Right ventricle myocardium inferior (tissue), 1 donor: ENCODE data around the gene AGRP. TPM values are rescaled to one million over a fixed set of nuclear protein-coding genes. Genes with fewer than 3 reads are reported as not detected.

Source experiments
- ATAC-seq: fragments of 200-7000 bp; cut with Tn5 transposase; one replicate; pipeline ENCODE4 v1.9.1; 2020; ENCODE audit warnings: mild to moderate bottlenecking, moderate library complexity
- DNase-seq: peaks from one replicate; pipeline ENCODE4 v3.0.0; 2021; ENCODE audit errors: missing footprints
- intact Hi-C: fragments of 100-400 bp; cut with DNase I; formaldehyde crosslinking; loops from one replicate; pipeline ENCODE4 v1.11.0; 2022
- total RNA-seq: library from RNA; stranded (reverse); fragmentation: NEBNext Ultra II Directional; extraction: Animal tissue kit (Norgen Biotek cat#: 25700); gene quantifications from one replicate; pipeline ENCODE4 v1.2.1, GENCODE V29; 2021
- donor health status: DM: no; HTN: yes; CAD: no; lungs with severe emphysema.

Gene AGRP
- total RNA-seq, 1 donor from 2014 or later: not detected

DNA sequence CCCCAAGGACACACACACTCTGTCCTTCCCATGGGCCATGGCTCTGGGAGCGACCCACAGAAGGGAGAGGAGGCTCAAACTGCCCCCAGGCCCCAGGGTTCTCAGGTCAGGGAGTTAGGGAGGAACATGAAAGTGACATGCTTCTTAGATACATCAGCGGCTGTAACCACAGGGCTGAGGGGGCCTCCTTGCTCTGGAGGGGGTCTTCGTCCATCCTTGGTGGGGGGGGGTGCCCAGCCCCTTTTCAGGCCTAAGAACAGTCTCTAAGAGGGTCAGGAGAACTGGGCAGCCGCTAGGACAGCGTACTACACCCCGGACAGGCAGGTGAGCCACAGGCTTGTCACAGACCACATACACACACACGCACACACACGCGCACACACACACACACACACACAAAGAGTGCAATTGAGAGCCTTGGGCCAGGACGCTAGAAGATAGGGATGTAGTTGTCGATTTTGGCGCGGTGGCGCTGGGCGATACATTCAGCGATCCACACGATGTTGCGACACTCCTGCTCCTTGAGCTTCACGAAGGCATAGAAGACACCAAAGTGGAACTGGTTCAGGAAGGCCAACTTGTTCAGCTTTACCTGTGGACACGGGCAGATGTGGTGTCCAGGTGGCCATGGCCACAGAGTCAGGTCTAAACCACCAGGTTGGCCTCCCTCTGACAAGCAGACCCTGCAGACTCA is 45.1 kb downstream of the AGRP start:
- intact Hi-C loops: no loop called here
- ATAC-seq (no peak), DNase-seq (no peak)

DNA sequence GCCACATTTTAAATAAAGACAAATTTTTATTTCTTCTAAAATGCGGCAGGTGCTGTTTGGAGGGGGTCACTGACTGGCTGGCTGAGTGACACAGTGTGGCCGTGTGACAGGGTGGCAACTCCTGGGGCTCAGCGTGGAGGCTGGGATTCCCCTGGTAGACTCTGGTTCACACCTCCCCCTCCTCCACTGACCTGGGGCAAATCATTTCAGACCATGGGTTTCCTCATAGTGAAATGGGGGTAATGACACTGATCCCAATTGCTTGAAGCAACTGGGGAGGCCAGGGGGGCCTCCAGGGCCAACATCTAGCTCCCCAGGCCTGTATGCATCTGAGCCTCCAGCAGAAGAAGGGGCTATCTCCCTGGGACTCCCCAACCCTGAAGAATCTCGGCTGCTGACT is 45.8 kb downstream of the AGRP start:
- intact Hi-C loops: no loop called here
- ATAC-seq: no peak
- DNase-seq: no peak

DNA sequence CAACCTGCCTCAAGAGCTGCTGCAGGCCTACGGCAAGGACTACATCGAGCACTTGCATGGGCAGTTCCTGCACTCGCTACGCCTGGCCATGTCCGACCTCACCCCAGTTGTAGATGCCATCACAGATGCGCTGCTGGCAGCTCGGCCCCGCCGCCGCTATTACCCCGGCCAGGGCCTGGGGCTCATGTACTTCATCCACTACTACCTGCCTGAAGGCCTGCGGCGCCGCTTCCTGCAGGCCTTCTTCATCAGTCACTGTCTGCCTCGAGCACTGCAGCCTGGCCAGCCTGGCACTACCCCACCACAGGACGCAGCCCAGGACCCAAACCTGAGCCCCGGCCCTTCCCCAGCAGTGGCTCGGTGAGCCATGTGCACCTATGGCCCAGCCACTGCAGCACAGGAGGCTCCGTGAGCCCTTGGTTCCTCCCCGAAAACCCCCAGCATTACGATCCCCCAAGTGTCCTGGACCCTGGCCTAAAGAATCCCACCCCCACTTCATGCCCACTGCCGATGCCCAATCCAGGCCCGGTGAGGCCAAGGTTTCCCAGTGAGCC is 46.6 kb downstream of the AGRP start:
- intact Hi-C loops: no loop called here
- no peak for ATAC-seq

DNA sequence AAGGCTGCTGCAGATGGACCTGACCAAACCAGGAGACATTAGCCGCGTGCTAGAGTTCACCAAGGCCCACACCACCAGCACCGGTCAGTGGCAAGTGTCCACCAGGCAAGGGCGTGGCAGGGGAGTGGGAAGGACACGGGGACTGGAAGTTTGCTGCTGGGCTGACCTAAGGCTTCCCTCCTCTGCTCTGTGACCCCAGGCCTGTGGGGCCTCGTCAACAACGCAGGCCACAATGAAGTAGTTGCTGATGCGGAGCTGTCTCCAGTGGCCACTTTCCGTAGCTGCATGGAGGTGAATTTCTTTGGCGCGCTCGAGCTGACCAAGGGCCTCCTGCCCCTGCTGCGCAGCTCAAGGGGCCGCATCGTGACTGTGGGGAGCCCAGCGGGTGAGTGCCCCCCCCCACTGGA is 47.6 kb downstream of the AGRP start:
- no peak for DNase-seq
- no peak for ATAC-seq
- intact Hi-C loops: no loop called here

More for the DNA sequence above, 46.6 kb downstream of the AGRP start:
- no peak for DNase-seq

DNA sequence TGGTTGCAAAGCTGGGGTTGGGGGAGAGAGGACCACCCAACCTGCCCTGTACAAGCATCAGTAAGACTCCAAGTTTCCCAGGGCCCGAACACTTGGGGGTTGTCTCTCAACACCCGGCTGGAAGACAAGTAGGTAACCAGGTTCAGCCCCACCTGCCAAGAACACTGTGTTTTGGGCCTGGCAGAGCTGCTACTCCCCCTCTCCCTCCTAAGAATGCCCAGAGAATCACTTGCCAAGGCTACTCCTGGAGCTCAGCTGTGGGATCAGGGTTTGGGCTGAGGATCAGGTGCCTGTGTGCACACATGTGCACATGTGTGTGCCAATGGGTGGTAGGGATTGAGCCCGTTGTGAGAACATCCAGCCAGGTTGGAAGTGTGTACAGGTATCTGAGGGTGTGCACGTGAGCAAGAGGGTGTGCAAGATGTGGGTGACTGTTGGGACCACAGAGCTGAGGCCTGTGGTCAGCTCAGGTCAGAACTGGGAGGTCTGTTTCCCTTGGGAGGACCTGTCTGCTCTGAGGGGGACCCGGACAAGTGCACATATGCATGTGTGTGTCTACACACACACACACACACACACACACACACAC is 50.1 kb downstream of the AGRP start:
- no peak for DNase-seq
- no peak for ATAC-seq
- intact Hi-C loops: no loop called here

Other genes starting within 250 kb of the AGRP start
- gene FHOD1, start 236.1 kb downstream of the AGRP start, total RNA-seq: 15.3 TPM
- 0.84 TPM for gene SLC9A5, start 234.6 kb downstream of the AGRP start, total RNA-seq
- gene PLEKHG4, start 204.0 kb downstream of the AGRP start, total RNA-seq: 1.1 TPM
- gene KCTD19, start 156.8 kb downstream of the AGRP start, total RNA-seq: not detected
- gene LRRC36, start 156.7 kb downstream of the AGRP start, total RNA-seq: not detected
- 9.5 TPM for gene TPPP3, start 90.0 kb downstream of the AGRP start, total RNA-seq
- 2.9 TPM for gene ZDHHC1, start 67.1 kb downstream of the AGRP start, total RNA-seq
- gene HSD11B2, start 52.4 kb downstream of the AGRP start, total RNA-seq: 0.81 TPM
- gene ATP6V0D1, start 2.4 kb downstream of the AGRP start, total RNA-seq: 67.7 TPM
- 68.4 TPM for gene RIPOR1, start 45.3 kb upstream of the AGRP start, total RNA-seq
- gene CTCF, start 79.0 kb upstream of the AGRP start, total RNA-seq: 28.2 TPM
- gene CARMIL2, start 161.6 kb upstream of the AGRP start, total RNA-seq: 0.30 TPM
- 9.7 TPM for gene ACD, start 176.7 kb upstream of the AGRP start, total RNA-seq
- gene PARD6A, start 177.4 kb upstream of the AGRP start, total RNA-seq: 3.7 TPM
- gene ENKD1, start 183.2 kb upstream of the AGRP start, total RNA-seq: 9.9 TPM
- 3.0 TPM for gene C16orf86, start 183.3 kb upstream of the AGRP start, total RNA-seq
- 9.0 TPM for gene GFOD2, start 235.8 kb upstream of the AGRP start, total RNA-seq